ENCODE results near the gene KIAA1143. TPM values are rescaled to one million over a fixed set of nuclear protein-coding genes. Genes with fewer than 3 reads are reported as not detected.
A peak's percentile ranks its signal among the peaks of the same experiment; 100 is the strongest.

KIAA1143 gene
- 18.3 TPM for total RNA-seq

DNA sequence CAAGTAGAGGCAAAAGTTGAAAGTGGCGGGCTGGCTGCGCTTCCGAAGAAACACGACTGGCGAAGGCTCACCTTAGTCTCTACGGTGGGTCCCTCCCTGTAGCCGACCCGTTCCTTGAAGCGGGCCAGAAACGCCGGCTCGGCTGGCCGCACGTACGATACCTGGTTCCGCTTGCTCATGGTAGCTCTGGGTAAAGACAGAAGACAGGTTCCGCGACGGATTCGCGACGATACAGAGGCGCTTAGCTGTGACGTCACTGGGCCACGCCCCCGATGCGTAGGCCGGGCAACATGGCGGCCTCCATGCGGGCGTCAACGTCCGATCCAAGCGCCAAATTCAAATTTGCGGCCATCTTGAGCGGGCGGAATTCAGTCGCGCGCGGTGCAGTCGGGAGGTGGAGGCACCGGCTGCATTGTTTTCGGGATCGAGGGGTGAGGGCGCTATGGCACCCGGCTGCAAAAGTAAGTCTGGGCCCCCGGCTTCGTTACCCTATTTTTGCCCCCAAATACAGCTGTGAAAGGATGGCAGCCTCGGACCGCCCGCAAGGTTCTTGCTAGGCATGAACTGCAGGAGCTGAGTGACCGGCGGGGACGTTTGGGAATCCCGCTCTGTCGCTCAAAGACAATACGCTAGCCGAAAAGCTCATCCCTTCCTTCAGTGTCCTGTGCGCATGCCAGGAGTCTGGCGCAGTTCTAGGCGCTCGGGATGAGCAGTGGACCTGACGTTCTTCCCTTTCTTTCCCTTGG, at the start of gene KIAA1143, which contains the start of gene KIF15:
KIAA1143 (minus strand) TSS at position 196 of the 746 bp plus-strand sequence; CDS start at position 179, 17 bp downstream.
KIF15 (plus strand) TSS at position 371 of the 746 bp plus-strand sequence; CDS start at position 443, 72 bp downstream.
- DNase-seq, result peak; percentile 92

DNA sequence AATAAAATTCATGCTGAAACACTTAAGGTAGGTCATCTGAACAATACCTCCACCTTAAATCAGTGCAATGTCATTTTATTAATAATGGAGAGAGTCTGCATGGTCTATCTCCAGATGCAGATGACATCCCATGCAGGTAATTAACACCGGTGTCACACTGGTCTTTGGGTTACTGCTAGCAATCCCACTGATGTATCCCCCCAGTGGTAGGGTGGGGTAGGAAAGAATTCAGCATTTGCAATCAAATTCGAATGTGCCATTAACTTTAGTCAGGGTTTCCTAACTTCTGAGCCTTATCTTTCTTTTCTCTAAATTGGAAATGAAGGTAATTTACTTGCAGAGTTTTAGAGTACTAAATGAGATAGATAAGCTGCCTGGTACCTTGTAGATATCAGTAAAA, 44.5 kb upstream of the KIAA1143 start:
- no peak for DNase-seq

DNA sequence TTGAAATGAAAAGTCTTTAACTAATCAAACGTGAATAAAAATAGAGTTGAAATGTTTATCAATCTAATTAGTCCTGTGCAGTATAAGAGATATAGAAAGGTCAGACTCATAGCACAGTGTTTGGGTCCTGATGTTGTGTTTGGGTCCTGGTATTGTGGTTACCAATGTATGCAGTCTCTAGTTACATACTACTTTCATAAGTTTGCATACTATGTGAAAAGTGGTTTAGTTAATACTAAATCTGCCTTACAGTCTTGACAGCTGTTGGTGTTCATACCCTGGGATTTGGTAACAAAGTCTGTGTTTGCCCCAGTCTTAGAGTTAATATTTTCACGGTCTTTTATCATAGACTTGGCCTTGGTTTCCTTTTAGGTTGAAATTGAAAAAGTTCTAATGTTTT, 41.9 kb upstream of the KIAA1143 start:
- DNase-seq, result no peak

DNA sequence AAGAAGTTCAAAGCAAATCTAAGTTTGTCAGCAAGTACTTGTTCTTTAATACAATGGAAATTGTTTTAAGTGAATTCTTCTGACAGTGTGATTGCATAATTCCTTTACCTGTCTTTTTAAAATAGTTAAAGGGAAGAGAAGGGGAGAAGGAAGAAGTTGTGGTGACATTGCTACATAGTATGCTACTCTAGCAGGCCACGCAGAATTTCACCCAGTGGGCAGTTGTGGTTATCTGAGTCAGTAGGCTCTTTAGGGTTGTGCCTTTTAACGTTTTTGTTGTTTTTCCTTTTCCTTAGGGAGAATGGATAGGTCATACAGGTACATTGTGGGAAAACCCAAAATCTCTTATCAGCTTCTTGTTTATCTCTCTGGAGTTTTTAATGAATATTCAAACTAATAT, 40.6 kb upstream of the KIAA1143 start:
- DNase-seq, result no peak

DNA sequence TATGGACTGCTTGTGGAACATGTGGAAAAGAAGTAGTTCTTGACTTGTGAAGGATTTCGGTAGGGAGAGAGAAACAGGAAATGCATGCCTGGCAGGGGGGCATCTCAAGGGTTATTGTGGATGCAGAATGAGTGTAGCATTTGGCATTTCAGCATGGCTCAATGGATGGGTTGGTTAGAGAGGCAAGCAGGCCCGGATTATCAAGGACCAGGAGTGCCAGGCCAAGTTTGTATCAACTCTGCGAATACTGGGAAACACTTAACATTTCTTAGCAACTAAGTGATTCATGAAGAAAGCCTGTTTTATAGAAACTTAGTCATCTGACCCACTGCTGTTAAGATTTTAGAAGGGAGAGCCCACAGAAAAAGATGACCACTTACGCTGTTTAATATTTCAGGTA, 33.8 kb upstream of the KIAA1143 start:
- no peak for DNase-seq

DNA sequence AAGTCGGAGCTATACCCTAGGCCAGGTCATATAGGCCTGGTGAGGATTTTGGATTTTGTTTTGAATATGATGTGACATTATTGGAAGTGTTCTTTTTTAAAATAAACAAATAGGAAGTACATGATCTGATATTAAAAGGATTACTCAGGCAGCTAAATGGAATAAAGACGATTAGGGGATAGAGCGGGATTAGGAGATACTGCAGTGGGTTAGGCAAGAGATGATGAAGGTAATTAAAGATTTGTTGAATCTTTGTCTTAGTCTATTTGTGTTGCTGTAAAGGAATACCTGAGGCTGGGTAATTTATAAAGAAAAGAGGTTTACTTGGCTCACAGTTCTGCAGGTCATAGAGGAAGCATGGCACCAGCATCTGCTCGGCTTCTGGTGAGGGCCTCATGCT, 21.5 kb upstream of the KIAA1143 start:
- DNase-seq, result no peak

DNA sequence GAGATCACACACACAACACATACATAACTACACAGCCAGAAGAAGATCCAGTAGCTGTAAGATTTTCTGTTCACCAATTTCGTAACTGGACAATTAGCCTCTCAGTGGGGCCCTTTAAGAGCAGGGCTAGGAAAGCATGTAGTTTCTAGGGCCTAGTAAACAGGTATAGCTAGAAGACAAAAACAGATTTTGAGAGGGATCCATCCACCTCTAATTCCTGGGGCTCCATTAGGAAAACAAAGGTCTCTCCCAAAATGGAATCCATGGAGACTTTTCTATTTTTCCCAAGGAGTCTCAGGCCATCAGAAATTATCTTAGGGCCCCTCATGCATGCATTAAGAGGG, 10.7 kb upstream of the KIAA1143 start:
- no peak for DNase-seq

DNA sequence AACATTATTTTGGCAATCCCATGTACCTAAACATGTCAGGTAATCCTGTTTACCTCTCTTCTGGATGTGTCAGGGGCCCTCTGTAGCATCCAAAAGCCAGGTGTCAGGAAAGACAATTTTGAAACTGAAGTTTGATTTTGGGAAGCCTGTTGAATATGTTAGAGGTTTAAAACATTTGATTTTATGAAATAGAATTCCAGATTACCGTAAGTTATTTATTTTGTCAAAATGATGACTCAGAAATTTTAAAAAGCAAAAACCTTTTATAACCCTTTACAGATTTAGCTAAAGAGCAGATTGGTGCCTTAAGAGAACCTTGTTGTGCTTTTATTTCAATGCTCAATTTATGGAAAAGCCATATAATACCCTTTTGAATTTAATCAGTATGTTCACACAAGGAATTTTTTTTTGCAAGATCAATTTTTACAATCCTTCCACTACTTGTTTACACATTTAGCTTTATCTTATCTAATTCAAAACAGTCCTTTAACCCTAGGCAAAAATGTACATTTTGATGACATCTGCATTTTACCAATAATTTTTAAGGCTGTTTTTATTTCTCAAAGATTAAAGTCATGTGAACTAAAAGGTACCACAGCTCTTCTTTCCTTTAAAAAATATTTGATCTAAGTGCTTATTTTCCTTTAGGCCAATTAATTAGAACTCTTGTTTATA, 10.1 kb upstream of the KIAA1143 start:
- DNase-seq, result no peak

DNA sequence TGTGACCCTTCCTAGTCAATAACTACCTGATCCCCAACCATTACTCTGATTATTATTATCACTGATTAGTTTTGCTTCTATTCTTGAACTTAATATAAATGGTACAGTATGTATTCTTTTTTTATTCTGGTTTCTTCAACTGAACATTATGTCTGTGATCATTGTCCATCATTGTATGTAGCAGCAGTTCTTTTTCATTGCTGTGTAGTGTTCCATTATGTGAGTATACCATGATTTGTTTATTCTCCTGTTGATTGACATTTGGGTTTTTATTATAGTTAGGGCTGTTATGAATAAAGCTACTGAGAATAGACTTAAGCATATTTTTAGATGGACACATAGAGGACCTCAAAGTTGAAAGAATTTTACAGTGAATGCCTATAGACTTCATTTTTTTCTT, 2.8 kb upstream of the KIAA1143 start:
- no peak for DNase-seq

DNA sequence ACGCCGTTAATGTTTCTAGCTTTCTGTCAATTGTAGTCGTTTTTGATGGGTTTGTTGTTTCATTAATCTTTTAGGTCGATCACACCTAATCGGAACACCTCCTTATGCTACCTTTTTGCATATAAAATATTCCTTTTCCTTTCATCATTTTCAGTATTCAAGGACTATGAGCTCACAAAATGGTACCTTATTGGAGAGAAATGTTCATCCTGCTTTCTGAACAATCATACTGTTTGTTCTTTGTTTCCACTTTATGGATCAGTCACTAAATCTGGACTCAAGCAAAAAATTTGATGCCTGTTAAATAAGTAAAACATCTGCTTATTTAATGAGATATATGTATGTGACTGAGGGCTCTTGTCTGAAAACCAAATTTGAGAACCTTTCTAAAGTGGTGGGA, 1.3 kb upstream of the KIAA1143 start:
- DNase-seq, result no peak

DNA sequence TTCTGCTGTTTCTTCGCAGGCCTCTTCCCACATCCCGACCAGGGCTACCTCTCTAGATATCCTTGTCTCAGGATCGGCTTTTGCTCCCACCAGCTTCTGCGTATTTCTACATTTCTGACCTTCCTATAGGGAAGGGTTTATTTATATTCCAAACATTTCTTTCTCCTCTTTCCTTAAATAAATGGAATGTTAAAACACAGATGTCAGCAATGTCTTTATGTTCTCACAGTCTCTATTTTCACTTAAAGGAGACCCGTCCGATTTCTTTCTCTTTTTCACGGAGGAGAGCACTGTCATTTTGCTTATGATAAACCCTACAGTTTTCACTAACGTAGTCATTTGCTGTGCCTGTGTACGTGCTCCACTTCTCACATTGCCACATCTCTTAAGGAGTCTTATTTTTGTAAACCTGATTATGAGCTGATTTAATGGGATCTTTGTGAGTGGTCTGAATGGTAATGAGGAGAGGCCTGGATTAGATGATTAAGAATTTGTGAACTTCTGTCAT, 805 bp upstream of the KIAA1143 start:
- DNase-seq, result no peak

DNA sequence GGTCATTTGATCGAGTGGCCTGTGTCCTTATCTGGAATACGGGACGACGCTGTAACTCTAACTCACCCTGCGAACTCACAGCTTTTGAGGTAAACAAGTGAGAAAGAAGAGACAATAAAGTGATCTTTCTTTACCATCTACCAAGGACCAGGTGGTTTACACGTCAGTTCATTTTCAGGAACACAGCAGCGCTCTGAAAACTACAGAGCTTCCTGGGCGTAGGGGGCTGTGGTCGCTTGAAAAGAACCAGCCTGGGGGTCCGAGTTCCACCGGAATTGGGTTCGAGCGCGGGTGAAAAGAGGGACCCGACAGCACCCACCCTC, 357 bp downstream of the KIAA1143 start:
- DNase-seq, result no peak

DNA sequence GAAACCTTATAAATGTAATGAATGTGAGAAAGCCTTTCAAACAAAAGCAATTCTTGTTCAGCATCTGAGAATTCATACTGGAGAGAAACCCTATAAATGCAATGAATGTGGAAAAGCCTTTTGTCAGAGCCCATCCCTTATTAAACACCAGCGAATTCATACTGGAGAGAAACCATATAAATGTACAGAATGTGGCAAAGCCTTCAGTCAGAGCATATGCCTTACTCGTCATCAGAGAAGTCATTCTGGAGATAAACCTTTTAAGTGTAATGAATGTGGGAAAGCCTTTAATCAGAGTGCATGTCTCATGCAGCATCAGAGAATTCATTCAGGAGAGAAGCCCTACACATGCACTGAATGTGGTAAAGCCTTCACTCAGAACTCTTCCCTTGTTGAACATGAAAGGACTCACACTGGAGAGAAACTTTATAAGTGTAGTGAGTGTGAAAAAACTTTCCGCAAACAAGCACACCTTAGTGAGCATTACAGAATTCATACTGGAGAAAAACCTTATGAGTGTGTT, 26.7 kb downstream of the KIAA1143 start:
- no peak for DNase-seq

DNA sequence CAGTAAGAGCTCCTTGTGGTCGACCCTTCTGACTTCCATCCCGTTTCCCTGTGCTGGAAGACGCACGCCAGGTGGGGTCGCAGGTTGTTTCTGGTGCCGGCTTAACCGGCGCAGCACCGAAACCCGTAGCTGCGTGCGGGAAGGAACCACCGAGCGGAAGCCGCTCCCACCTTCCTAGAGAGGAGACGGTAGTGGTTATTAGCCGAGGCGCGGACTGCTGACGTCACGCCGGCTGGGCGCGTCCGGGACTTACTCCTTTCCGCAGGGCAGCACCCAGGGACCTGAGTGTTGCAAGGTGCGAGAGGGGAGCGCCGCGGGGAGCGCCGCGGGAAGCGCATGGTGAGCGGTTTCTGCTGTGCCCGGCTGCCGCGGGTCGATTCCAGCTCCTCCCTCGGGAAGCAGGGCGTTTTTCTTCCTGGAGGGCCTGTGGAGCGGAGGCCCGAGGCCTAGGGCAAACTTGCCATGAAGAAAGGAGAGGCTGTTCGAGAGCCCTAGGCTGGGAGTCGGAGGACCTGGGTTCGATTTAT, 32.0 kb downstream of the KIAA1143 start, which contains the start of gene ZNF501:
ZNF501 (plus strand) TSS at position 252 of the 527 bp plus-strand sequence. CDS start 4,787 bp downstream, outside the sequence.
- peak; percentile 87 for DNase-seq

DNA sequence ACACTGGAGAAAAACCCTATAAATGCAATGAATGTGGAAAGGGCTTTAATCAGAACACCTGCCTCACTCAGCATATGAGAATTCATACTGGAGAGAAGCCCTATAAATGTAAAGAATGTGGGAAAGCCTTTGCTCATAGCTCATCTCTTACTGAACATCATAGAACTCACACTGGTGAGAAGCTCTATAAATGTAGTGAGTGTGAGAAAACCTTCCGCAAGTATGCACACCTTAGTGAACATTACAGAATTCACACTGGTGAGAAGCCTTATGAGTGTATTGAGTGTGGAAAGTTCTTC, 39.4 kb downstream of the KIAA1143 start:
- DNase-seq, result no peak

DNA sequence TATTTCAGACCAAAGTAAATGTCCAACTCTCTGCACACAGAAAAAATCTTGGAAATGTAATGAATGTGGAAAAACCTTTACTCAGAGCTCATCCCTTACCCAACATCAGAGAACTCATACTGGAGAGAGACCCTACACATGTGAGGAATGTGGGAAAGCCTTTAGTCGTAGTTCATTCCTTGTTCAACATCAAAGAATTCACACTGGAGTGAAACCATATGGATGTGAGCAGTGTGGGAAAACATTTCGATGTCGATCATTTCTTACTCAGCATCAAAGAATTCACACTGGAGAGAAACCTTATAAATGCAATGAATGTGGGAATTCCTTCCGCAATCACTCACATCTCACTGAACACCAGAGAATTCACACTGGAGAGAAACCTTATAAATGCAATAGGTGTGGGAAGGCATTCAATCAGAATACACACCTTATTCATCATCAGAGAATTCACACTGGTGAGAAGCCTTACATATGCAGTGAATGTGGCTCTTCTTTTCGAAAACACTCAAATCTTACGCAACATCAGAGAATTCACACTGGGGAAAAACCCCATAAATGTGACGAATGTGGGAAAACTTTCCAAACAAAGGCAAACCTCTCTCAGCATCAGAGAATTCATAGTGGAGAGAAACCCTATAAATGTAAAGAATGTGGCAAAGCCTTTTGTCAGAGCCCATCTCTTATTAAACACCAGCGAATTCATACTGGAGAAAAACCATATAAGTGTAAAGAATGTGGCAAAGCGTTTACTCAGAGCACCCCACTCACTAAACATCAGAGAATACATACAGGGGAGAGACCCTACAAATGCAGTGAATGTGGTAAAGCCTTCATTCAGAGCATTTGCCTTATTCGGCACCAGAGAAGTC, 40.0 kb downstream of the KIAA1143 start:
- DNase-seq, result no peak

DNA sequence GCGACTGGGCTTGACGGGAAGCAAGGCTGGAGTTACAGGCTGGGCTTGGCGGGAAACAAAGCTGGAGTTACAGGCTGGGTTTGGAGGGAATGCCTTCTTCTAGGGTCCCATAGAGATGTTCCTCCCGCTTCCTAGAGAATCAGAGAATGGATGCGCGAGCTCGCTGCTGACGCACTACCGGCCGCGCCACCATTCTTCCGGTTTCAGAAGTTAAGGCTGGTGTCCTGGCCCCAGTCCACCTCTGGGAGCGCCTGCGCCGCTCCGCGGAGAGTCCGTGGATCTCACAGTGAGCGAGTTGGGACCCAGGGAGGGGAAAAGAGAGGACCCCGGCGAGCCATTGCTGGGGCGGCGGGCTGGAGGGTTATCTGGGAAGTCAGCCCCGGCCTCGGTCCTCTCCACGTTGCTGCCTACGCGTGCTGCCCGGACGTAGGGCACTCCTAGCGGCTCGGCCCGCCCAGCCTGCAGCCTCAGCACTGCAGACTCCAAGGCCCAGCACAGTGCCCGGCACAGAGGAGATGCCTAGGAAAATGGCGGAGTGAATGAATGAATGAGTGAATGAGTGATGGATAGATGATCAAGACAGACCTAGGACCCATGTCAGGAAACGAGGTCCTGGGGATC, 48.9 kb downstream of the KIAA1143 start, which contains the start of gene ZNF502:
ZNF502 (plus strand) TSS at position 206 of the 621 bp plus-strand sequence. CDS start 7,602 bp downstream, outside the sequence.
- peak; percentile 91 for DNase-seq
